Measurements from ENCODE around the gene MBP. TPM values are rescaled to one million over a fixed set of nuclear protein-coding genes. Genes with fewer than 3 reads are reported as not detected.

Gene MBP
- total RNA-seq, 4 donors from 2014 or later: 40.9 to 67.7 (median 51.8) TPM

DNA sequence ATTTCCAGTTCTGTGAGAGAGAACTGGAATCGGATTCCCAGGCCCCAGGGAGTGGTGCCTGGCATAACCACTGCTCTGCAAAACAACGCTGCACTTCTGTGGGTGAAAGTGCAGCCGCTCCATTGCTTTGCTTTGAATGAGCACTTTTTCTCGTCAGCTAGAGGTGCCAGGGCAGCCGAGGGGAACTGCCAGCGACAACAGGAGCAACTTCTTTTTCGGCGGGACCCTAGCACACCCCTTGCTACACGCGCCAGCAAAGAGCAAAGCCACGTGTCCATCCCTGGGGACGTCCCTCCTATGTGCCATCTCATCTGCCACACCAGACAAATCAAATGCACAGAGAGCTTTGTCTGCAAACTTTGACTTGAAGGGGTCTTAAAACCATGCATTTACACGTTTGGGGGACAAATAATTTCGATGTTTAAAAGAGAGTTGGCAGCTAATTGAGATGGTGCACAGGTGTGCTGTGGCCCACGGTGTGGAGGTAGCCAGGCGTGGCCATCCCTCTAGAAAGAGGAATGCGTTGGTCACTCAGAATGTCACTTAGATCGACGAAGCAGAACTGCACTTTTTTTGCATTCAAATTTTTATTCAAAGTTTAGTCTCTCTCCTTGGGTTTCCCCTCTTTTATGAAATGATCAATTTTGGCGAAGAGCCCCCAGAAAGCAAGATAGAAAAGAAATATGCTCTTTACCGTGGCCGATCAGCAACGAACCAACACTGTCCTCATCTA, 151.8 kb downstream of the MBP start:
- no peaks in the 10 kb centered on the region for H3K27me3 ChIP-seq
- no peak for TF ChIP-seq POLR2A (IDR thresholded peaks at IDR 0.05)
- TF ChIP-seq, protein P1, sequence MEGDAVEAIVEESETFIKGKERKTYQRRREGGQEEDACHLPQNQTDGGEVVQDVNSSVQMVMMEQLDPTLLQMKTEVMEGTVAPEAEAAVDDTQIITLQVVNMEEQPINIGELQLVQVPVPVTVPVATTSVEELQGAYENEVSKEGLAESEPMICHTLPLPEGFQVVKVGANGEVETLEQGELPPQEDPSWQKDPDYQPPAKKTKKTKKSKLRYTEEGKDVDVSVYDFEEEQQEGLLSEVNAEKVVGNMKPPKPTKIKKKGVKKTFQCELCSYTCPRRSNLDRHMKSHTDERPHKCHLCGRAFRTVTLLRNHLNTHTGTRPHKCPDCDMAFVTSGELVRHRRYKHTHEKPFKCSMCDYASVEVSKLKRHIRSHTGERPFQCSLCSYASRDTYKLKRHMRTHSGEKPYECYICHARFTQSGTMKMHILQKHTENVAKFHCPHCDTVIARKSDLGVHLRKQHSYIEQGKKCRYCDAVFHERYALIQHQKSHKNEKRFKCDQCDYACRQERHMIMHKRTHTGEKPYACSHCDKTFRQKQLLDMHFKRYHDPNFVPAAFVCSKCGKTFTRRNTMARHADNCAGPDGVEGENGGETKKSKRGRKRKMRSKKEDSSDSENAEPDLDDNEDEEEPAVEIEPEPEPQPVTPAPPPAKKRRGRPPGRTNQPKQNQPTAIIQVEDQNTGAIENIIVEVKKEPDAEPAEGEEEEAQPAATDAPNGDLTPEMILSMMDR (IDR thresholded peaks at IDR 0.05): no peak
- no peak overlapping the region for H3K4me3 ChIP-seq
- peak in 1 of 3 donors; percentile 60 for DNase-seq
- H3K27ac ChIP-seq: peak overlapping the region in 2 of 4 donors; percentile 41 to 69
- peaks cover 0 to 12% (median 4%) of the 10 kb centered on the region in 4 donors for H3K4me1 ChIP-seq
- no peaks in the 10 kb centered on the region for H3K9me3 ChIP-seq
- no peaks in the 10 kb centered on the region for H3K36me3 ChIP-seq

DNA sequence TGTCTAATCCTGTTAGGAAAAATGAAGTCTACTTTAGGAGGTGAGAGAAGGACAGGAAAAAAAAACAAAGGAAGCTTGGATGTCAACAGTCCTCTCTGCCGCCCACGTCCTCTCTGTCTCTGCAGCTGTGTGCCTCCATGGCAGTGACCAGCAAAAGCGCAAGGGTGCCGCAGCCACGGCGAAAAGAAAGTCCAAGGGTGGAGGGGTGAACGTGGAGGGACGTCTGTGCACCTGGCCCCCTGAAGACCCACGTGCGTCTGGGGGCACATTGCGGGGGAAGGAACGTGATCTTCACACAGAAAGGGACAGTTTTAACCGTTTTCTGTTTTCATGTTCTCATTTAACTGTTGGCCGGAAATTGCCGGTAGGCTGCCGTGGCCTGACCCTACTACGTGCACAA, 152.7 kb downstream of the MBP start:
- no peak for TF ChIP-seq POLR2A (IDR thresholded peaks at IDR 0.05)
- TF ChIP-seq, protein P1 (IDR thresholded peaks at IDR 0.05): no peak
- Histone ChIP-seq H3K27me3 (no peaks in the 10 kb centered on the region), H3K36me3 (no peaks in the 10 kb centered on the region), H3K9me3 (no peaks in the 10 kb centered on the region), H3K27ac (peak overlapping the region in 1 of 4 donors; percentile 69), H3K4me3 (no peak overlapping the region), H3K4me1 (peaks cover 0 to 12% (median 4%) of the 10 kb centered on the region in 4 donors)
- DNase-seq: peak in 1 of 3 donors; percentile 15

DNA sequence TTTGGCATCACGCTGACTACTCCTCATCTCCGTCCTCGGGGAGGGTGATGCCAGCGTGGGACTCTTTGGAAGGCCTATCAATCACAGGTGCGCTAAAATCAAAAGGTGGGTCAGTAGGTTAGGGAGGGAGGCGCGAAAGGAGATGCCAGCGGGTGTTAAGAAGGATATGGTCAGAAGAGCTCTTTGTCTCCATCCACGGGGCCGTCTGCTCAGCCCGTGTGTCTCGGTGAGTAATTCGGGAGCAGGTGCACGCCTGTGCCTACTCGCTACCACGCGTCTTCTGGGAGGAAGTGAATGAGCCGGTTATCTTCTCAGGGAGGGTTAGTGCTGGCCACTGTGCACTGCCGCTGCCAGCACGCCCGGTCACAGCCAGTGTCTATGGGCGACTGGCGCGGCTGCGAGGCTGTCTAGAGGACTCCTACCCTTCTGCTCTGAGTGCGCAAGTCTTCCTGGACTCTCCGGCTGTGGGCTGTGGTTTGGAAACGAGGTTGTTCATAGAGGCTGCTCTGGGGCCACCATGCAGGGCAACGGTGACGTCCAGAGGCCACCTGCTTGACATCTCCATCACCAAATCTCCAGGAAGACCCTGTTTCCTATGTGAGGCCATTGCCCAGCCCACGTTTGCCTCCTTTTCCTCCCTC, 153.4 kb downstream of the MBP start:
- Histone ChIP-seq H3K4me3 (no peak overlapping the region), H3K36me3 (no peaks in the 10 kb centered on the region), H3K4me1 (peaks cover 0 to 12% (median 4%) of the 10 kb centered on the region in 4 donors), H3K27ac (peak overlapping the region in 1 of 4 donors; percentile 7), H3K9me3 (no peaks in the 10 kb centered on the region), H3K27me3 (no peaks in the 10 kb centered on the region)
- TF ChIP-seq, protein P1 (IDR thresholded peaks at IDR 0.05): no peak
- TF ChIP-seq POLR2A (IDR thresholded peaks at IDR 0.05): no peak
- peak in 1 of 3 donors; percentile 14 for DNase-seq

DNA sequence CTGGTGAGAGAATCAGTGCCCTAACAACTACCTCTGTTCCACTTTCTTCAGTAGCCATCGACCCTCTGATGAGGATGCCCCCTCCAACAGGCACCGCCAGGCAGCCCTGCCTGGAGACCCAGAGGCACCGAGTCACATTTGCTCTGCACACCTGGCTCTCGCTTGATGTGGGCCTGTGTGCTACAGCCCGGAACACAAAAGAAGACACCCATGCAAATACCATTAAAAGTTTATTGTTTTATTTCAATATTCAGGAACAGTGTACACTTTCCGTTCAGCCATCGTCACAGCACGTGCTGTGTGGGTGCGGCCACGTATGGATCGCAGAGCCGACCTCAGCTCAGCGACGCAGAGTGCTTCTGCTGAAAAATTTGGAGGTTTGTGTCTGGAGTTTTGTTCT, 154.0 kb downstream of the MBP start:
- Histone ChIP-seq H3K27ac (peak overlapping the region in 1 of 4 donors; percentile 7), H3K36me3 (no peaks in the 10 kb centered on the region), H3K27me3 (no peaks in the 10 kb centered on the region), H3K4me3 (no peak overlapping the region), H3K4me1 (peaks cover 0 to 12% (median 4%) of the 10 kb centered on the region in 4 donors), H3K9me3 (no peaks in the 10 kb centered on the region)
- peak in 1 of 3 donors; percentile 47 for DNase-seq
- TF ChIP-seq POLR2A (IDR thresholded peaks at IDR 0.05): no peak
- TF ChIP-seq, protein P1 (IDR thresholded peaks at IDR 0.05): no peak

DNA sequence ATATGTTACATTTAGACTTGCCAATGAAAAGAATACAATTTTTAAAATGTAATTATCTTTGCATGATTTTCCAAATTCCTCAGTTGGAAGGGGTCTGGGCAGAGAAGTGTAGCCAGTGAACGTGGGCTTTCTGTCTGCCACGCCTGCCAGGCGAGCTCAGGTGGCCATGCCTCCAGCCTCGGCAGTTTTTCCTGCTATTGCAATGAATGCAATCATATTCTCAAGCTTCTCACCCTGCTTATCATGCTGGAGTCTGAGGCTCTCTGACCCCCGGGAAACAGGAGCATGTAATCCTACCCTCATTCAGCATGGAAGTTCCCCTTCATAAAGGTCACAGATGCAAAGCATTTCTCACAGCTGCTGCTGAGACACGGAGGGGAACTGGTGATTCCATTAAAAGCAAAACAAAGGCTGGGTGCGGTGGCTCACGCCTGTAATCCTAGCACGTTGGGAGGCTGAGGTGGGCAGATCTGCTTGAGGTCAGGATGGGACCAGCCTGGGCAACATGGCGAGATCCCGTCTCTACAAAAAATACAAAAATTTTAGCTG, 154.8 kb downstream of the MBP start:
- no peaks in the 10 kb centered on the region for H3K36me3 ChIP-seq
- no peaks in the 10 kb centered on the region for H3K27me3 ChIP-seq
- H3K4me1 ChIP-seq: peaks cover 0 to 5% (median 2%) of the 10 kb centered on the region in 4 donors
- DNase-seq: peak in 1 of 3 donors; percentile 12
- TF ChIP-seq, protein P1 (IDR thresholded peaks at IDR 0.05): no peak
- TF ChIP-seq POLR2A (IDR thresholded peaks at IDR 0.05): no peak
- H3K4me3 ChIP-seq: no peak overlapping the region
- no peaks in the 10 kb centered on the region for H3K9me3 ChIP-seq
- H3K27ac ChIP-seq: peak overlapping the region in 1 of 4 donors; percentile 66
